Activated naive CD4-positive, alpha-beta T cell treated with anti-CD3 and anti-CD28 coated beads, Interleukin-2, amount 10 ng/mL, durations not matched to agents 7 days and 5 days (primary cell): ENCODE results near the gene BICDL1.

ENCODE experiments used
- CTCF ChIA-PET: fragments of 350-600 bp; sonication (Branson Sonifier 250); formaldehyde crosslinking; loops from one replicate; lab custom pipeline; 2021; ENCODE audit warnings: antibody characterized with exemption; lab: Charles Lee
- DNase-seq: peaks from one replicate; pipeline ENCODE4 v3.0.0-alpha.2; 2020
- H3K27ac Mint-ChIP-seq: one replicate; pipeline ENCODE4 v1.8.0; 2021; ENCODE audit warnings: mild to moderate bottlenecking, moderate library complexity, mixed read lengths
- H3K27me3 Mint-ChIP-seq: one replicate; pipeline ENCODE4 v1.8.0; 2021; ENCODE audit warnings: mild to moderate bottlenecking, mixed read lengths
- H3K36me3 Mint-ChIP-seq: one replicate; pipeline ENCODE4 v1.8.0; 2021; ENCODE audit warnings: mixed read lengths
- H3K4me1 Mint-ChIP-seq: one replicate; pipeline ENCODE4 v1.8.0; 2021; ENCODE audit warnings: mixed read lengths
- H3K4me3 Mint-ChIP-seq: one replicate; pipeline ENCODE4 v1.8.0; 2021; ENCODE audit warnings: mild to moderate bottlenecking, moderate library complexity, mixed read lengths
- H3K9me3 Mint-ChIP-seq: one replicate; pipeline ENCODE4 v1.8.0; 2021; ENCODE audit warnings: mixed read lengths

BICDL1 gene

DNA sequence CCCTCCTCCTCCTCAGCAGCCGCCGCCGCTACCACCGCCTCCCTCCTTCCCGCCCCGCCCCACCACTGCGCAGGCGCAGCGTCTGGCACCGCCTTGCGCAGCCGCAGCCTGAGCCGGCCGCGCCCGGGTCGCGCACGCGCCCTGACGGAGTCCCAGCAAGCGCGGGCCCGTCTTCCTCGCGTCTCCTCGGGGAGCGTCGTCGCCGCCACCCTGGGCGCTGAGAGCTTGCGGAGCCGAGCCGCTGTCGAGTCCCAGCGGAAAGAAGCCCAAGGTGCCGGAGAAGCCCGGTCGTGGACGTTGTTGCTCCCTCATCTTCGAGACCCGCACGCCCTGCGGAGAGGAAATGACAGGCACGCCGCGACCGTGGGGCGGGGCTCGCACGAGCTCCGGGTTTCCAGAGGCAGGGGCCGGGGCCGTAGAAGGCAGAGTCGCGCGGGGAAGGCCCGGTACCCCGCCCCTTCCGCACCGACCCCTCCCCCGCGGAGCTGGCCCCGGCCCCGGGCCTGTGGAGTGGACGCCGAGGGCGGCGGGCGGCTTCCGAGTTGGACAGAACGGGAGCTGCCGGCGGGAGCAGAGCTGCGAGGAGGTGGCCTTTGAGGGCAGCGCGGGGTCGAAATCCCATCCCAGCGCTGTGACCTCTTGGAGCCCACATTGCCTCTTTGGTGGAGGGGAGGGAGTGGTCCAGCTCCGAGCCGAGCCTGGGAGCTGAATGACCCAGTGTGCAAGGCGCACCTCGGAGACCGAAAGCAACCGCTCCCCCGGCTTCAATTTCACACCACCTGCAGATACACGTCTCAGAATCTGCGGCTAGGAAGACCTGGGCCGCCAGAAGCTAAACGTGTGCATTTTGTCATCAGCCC is 128.0 kb downstream of the BICDL1 start:
- peak overlapping the region; percentile 84 for H3K4me3 Mint-ChIP-seq
- H3K36me3 Mint-ChIP-seq: peaks cover 49% of the 10 kb centered on the region
- H3K9me3 Mint-ChIP-seq: no peaks in the 10 kb centered on the region
- DNase-seq: peak; percentile 98
- H3K27ac Mint-ChIP-seq: peak overlapping the region; percentile 93
- H3K4me1 Mint-ChIP-seq: peaks cover 82% of the 10 kb centered on the region
- CTCF ChIA-PET: interaction anchor here (1.0 to 1.1 kb wide), 3 partner anchors 13 to 185 kb away, joined by 3 to 6 read pairs (median 3); partner anchors contain the start of genes RPLP0 and SIRT4
- H3K27me3 Mint-ChIP-seq: no peaks in the 10 kb centered on the region

DNA sequence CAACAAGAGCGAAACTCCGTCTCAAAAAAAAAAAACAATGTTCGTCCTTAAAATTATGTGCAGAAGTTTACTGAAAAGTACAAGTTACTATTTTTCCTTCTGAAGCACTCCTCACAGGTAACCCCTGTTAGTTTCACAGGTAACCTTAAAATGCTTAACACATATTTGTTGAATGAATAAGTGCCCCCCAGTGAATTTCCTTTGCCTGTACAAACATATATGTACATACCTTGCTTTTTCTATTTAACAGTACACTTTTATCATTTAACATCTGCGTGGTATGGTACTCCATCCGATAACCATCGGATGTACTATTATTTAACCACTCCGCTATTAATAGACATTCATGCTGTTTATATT is 128.9 kb downstream of the BICDL1 start:
- no peak for DNase-seq
- peak overlapping the region; percentile 84 for H3K4me3 Mint-ChIP-seq
- CTCF ChIA-PET: interaction anchor here (1.0 to 1.1 kb wide), 3 partner anchors 14 to 184 kb away, joined by 3 to 6 read pairs (median 3); partner anchors contain the start of genes RPLP0 and SIRT4
- H3K36me3 Mint-ChIP-seq: peaks cover 44% of the 10 kb centered on the region
- H3K27ac Mint-ChIP-seq: peak overlapping the region; percentile 93
- H3K27me3 Mint-ChIP-seq: no peaks in the 10 kb centered on the region
- H3K4me1 Mint-ChIP-seq: peaks cover 77% of the 10 kb centered on the region
- no peaks in the 10 kb centered on the region for H3K9me3 Mint-ChIP-seq

DNA sequence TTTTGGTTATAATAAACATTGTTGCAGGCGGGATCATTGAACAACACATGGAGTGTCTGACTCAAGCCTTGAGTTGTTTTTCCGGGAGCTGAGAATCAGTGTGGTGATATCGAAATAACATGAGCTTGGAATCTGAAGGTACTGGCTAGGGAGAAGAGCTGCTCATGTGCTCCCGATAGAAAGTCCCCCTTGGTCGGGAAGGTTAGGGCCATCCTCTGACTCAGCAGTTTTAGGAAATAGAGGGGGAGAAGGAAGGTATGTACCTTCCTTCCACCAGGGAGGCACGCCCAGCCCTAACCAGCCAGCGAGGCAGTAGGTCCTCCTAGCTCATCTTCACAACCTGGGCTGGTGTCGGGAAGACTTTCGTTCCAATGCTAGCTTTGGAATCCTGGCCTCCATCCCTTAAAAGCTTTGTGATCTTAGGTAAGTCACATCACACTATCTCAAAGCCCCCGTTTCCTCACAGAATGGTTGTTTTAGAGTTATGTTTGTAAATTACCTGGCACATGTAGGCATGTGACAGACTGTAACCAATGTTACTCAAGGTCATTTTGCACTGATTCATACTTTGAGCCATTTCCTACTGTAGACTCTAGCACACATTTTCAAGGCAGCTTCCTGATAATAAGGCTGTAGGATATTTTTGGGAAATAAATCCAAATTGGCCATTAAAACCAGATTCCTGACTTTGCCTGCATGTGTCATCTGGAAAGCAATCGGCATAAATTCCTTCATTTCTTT is 129.5 kb downstream of the BICDL1 start:
- Mint-ChIP-seq H3K4me1 (peaks cover 77% of the 10 kb centered on the region), H3K9me3 (no peaks in the 10 kb centered on the region), H3K27me3 (no peaks in the 10 kb centered on the region), H3K27ac (peak overlapping the region; percentile 72), H3K4me3 (peak overlapping the region; percentile 84), H3K36me3 (peaks cover 39% of the 10 kb centered on the region)
- CTCF ChIA-PET: interaction anchor here (1.0 kb wide), 1 partner anchor 8 kb away, joined by 3 read pairs; no protein-coding TSS in a partner anchor
- DNase-seq: no peak

DNA sequence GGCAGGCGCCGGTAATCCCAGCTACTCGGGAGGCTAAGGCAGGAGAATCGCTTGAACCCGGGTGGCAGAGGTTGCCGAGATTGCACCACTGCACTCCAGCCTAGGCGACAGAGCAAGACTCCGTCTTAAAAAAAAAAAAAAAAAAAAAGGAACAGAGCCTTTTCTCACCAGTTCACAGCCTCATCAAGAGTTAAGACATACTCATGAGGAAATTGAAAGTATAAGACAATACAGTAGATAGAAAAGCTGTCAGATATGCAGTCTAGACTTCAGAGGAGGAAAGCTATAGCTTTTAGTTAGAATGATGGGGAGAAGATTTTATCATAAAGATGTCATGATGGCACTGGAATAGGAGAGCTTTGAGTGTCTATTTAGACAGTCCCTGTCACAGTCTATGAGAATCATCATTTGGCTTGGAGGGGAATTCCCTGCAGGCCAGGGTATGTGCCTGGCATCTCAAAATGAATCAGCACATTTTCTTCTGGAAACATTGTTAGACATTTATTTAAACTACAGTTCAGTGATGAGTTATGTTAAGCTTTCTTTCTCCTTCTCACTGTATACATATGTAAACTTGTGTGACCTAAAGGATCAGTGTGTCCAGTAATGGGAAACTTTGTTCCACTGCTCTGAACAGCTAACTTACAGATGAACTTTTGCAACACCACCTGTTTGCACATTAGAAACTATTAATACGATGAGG is 130.4 kb downstream of the BICDL1 start:
- CTCF ChIA-PET: interaction anchor here (0.7 to 1.0 kb wide), 2 partner anchors 8 to 28 kb away, joined by 3 read pairs; no protein-coding TSS in a partner anchor
- peaks cover 34% of the 10 kb centered on the region for H3K36me3 Mint-ChIP-seq
- peak overlapping the region; percentile 19 for H3K4me3 Mint-ChIP-seq
- H3K27me3 Mint-ChIP-seq: no peaks in the 10 kb centered on the region
- no peaks in the 10 kb centered on the region for H3K9me3 Mint-ChIP-seq
- no peak for DNase-seq
- peaks cover 79% of the 10 kb centered on the region for H3K4me1 Mint-ChIP-seq
- peak overlapping the region; percentile 90 for H3K27ac Mint-ChIP-seq

DNA sequence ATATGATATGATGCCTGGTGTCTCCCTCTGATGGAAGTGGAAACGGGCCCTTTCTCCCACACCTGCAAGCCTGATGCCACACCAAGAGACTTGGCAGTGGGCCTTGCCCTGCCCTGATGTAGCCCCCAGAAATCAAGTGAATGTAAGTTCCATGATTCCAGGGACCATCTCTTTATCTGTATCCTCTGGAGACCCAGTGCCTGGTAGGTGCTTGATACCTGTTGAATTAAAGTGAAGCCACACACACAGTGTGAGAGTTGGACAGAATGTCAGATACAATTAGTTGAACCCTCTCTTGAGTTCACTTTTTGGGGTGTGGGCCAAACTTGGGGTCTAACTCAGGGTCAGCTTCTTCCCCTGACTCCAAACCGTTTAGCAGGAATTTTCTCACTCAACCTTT is 132.3 kb downstream of the BICDL1 start:
- no peaks in the 10 kb centered on the region for H3K27me3 Mint-ChIP-seq
- H3K36me3 Mint-ChIP-seq: peaks cover 29% of the 10 kb centered on the region
- H3K27ac Mint-ChIP-seq: peak overlapping the region; percentile 90
- no peaks in the 10 kb centered on the region for H3K9me3 Mint-ChIP-seq
- DNase-seq: no peak
- peak overlapping the region; percentile 7 for H3K4me3 Mint-ChIP-seq
- CTCF ChIA-PET: interaction anchor here (0.6 to 1.9 kb wide), 3 partner anchors 11 to 75 kb away, joined by 3 to 6 read pairs (median 5); no protein-coding TSS in a partner anchor
- H3K4me1 Mint-ChIP-seq: peaks cover 66% of the 10 kb centered on the region

DNA sequence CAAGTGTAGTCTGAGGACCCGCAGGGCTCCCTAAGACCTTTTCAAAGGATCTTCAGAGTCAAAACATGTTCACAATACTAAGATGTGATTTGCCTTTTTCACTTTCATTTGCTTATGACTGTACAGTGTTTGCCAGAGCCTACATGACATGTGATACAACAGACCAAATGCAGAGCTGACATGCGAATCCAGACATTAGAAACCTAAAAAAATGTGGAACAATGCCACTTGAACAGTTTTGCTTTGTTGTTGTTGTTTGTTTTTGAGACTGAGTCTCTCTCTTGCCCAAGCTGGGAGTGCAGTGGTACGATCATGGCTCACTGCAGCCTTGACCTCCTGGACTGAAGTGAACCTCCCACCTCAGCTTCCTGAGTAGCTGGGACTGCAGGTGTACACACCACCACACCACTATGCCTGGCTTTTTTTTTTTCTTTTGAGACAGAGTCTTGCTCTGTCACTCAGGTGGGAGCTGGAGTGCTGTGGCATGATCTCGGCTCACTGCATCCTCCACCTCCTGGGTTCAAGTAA is 132.8 kb downstream of the BICDL1 start:
- Mint-ChIP-seq H3K9me3 (no peaks in the 10 kb centered on the region), H3K27ac (peak overlapping the region; percentile 90), H3K4me1 (peaks cover 71% of the 10 kb centered on the region)

DNA sequence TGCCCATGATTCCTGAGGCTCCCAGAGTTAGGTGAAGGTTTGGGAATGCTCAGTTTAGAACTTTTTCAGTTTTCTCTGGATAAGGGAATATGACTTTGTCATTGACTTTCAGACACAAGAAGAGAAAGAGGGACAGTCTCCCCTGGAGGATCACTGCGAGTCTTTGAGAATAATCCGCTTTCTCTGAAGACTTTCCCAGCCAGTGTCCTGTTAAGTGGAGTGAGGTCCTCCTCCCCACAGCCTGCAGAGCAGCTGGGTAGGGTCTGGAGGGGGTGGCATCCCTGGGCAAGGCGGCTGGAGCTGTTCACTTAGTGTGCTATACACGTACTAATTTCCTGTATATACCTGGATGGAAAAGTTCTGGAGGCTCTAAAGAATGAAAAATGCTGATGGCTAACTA is 136.0 kb downstream of the BICDL1 start:
- CTCF ChIA-PET: no interaction called here
- H3K36me3 Mint-ChIP-seq: peaks cover 39% of the 10 kb centered on the region
- H3K27ac Mint-ChIP-seq: peak overlapping the region; percentile 5
- no peak for DNase-seq
- H3K4me3 Mint-ChIP-seq: no peak overlapping the region
- no peaks in the 10 kb centered on the region for H3K9me3 Mint-ChIP-seq
- no peaks in the 10 kb centered on the region for H3K27me3 Mint-ChIP-seq
- peaks cover 52% of the 10 kb centered on the region for H3K4me1 Mint-ChIP-seq

More for the DNA sequence above, 132.8 kb downstream of the BICDL1 start:
- DNase-seq: peak; percentile 52
- no peaks in the 10 kb centered on the region for H3K27me3 Mint-ChIP-seq
- CTCF ChIA-PET: interaction anchor here (0.6 to 1.9 kb wide), 4 partner anchors 10 to 75 kb away, joined by 3 to 6 read pairs (median 5); no protein-coding TSS in a partner anchor
- peaks cover 34% of the 10 kb centered on the region for H3K36me3 Mint-ChIP-seq
- H3K4me3 Mint-ChIP-seq: peak overlapping the region; percentile 30

DNA sequence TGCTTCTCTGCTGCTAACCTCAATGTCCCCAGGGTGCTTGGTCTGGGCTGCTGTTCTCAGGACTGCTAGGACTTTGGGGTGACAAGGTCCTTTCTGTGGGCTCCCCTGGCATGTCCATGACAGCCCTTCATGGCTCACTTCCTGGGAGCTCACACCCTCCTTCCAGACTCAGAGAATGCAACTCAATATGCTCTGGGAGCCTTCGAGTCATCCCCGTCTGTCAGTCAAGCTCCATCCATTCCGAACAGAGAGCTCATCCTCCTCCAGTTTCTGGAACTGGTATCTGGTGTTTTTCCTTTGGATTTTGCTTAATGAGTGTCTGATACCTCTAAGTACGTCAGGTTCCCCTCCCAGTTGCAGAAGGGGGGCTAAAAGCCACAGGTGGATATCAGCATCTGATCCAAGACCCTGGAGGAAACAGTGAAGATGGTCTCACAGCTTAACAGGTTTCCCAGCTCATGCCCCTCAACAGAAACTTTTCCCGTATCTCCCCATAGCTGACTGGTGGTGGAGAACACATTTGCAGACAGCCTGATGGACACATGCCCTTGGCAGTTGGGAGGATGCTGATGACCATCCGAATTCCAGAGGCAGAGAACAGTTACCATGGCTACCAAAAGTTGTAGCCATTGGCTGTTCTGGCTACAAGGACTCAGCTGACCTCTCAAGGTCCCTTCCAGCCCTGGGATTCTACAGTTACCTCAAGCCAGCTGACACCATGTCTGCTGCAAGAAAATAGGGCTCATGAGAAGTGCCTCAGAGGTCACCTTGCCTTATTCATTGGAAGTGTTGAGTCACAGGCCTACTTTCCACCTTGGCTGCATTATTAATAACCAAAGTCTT is 137.0 kb downstream of the BICDL1 start:
- CTCF ChIA-PET: interaction anchor here (1.6 kb wide), 1 partner anchor 10 kb away, joined by 5 read pairs; no protein-coding TSS in a partner anchor
- no peaks in the 10 kb centered on the region for H3K27me3 Mint-ChIP-seq
- peak overlapping the region; percentile 78 for H3K27ac Mint-ChIP-seq

DNA sequence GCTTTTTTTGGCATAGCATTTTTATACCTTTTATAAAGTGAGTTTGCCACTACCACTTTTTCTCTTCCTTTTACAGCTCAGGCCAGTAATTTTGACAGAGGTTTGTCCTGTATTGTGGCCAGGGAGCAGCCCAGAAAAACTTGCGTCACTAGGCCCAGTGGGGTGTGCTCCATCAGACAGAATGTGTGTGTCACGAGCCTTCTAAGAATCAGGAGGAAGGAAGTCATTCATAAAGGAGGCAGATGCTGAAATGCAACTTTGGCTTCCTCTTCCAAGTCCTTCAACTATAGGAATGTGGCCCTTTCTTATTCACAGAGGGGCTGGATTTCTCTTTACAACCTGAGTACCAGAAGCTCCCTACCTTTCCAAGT is 137.6 kb downstream of the BICDL1 start:
- peaks cover 36% of the 10 kb centered on the region for H3K4me1 Mint-ChIP-seq
- H3K36me3 Mint-ChIP-seq: peaks cover 43% of the 10 kb centered on the region
- H3K4me3 Mint-ChIP-seq: no peak overlapping the region
- CTCF ChIA-PET: interaction anchor here (1.2 to 1.6 kb wide), 2 partner anchors 9 to 21 kb away, joined by 4 to 5 read pairs; no protein-coding TSS in a partner anchor
- H3K27ac Mint-ChIP-seq: peak overlapping the region; percentile 78
- DNase-seq: no peak
- no peaks in the 10 kb centered on the region for H3K9me3 Mint-ChIP-seq
- no peaks in the 10 kb centered on the region for H3K27me3 Mint-ChIP-seq

More for the DNA sequence above, 137.0 kb downstream of the BICDL1 start:
- peaks cover 42% of the 10 kb centered on the region for H3K4me1 Mint-ChIP-seq
- no peak for DNase-seq
- H3K36me3 Mint-ChIP-seq: peaks cover 39% of the 10 kb centered on the region
- H3K4me3 Mint-ChIP-seq: no peak overlapping the region
- H3K9me3 Mint-ChIP-seq: no peaks in the 10 kb centered on the region

DNA sequence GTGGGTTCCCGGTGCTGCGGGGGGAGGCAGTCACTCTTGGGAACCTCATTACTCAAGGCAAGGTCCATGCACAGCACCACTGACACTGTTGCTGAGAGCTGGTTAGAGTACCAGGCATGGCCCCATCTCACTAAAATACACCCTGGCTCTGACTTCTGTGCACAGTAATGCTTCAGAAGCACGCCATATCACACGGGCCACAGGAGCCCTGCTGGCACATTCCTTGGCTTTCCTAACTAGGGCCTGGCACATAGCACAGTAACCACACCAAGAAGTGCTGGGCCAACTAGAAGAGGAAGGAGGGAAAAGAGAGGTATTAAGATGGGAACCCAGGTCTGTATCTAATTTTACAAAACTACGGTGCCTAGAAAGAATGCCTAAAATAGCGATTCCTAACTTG is 141.0 kb downstream of the BICDL1 start:
- no peaks in the 10 kb centered on the region for H3K9me3 Mint-ChIP-seq
- H3K27ac Mint-ChIP-seq: no peak overlapping the region
- H3K36me3 Mint-ChIP-seq: peaks cover 67% of the 10 kb centered on the region
- CTCF ChIA-PET: no interaction called here
- H3K27me3 Mint-ChIP-seq: no peaks in the 10 kb centered on the region
- no peak for DNase-seq
- H3K4me1 Mint-ChIP-seq: peaks cover 14% of the 10 kb centered on the region
- H3K4me3 Mint-ChIP-seq: no peak overlapping the region

DNA sequence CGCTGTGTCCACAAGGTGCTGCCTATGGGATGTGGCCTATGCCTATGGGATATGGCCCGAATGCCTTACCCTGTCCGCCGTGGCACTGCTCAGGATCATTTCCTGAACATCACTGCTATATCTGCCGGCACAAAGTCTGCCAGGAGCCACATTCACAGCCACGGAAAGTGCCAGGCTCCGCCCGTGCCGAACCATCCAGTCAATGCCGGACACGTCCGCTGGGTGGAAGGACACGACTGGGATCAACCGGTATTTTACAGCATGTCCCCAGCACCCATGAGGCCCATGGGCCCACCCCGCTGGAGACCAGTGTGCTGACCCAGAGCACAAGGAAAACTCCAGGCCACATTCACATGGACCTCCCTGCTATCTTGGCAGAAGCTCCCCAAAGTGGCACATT is 142.1 kb downstream of the BICDL1 start:
- H3K27me3 Mint-ChIP-seq: no peaks in the 10 kb centered on the region
- H3K36me3 Mint-ChIP-seq: peaks cover 64% of the 10 kb centered on the region
- H3K4me1 Mint-ChIP-seq: peaks cover 13% of the 10 kb centered on the region
- no peaks in the 10 kb centered on the region for H3K9me3 Mint-ChIP-seq
- CTCF ChIA-PET: interaction anchor here (1.6 kb wide), 1 partner anchor 8 kb away, joined by 5 read pairs; no protein-coding TSS in a partner anchor
- H3K27ac Mint-ChIP-seq: no peak overlapping the region
- H3K4me3 Mint-ChIP-seq: no peak overlapping the region
- no peak for DNase-seq

DNA sequence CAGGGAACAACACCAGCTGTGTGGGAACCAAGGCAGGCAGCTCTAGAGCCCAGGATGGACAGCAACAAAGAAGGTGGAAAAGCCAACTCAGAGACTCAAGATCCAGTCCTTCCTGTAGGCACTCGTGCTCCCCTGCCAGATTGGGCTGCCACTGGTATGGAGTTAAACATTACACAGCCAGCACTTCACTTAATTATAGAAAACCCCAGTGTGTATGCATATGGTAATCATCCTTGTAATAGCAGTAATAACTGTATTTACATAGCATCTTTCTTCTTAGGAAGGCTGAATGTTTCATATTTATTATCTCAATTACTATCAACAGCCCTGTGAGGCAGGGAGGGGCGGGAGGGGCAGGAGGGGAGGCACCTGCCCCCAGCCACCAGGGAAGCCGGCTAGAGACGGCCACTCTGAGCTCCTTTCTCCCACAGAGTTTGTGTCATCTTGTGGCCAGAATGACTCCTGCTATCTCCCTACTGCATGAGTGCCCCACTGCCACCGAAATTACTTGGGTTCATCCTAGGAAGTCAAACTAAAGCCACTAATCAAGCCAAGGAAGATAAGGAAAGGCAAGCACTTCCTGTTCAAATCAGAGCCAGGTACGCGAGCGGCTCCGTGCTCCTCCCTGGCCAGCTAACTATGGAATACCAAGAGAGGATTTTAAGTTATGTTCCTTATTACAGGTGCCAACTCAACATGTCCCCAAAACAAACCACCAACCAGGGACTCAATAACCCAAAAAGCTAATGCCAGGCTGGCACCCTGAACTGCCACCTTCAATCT is 143.2 kb downstream of the BICDL1 start:
- Mint-ChIP-seq H3K4me1 (peaks cover 4% of the 10 kb centered on the region), H3K4me3 (no peak overlapping the region), H3K27ac (no peak overlapping the region), H3K27me3 (no peaks in the 10 kb centered on the region), H3K9me3 (no peaks in the 10 kb centered on the region), H3K36me3 (peaks cover 57% of the 10 kb centered on the region)
- CTCF ChIA-PET: interaction anchor here (0.6 to 1.6 kb wide), 2 partner anchors 9 to 39 kb away, joined by 3 to 5 read pairs; no protein-coding TSS in a partner anchor
- no peak for DNase-seq
